Measurements from ENCODE around the gene TRIM9.

DNA sequence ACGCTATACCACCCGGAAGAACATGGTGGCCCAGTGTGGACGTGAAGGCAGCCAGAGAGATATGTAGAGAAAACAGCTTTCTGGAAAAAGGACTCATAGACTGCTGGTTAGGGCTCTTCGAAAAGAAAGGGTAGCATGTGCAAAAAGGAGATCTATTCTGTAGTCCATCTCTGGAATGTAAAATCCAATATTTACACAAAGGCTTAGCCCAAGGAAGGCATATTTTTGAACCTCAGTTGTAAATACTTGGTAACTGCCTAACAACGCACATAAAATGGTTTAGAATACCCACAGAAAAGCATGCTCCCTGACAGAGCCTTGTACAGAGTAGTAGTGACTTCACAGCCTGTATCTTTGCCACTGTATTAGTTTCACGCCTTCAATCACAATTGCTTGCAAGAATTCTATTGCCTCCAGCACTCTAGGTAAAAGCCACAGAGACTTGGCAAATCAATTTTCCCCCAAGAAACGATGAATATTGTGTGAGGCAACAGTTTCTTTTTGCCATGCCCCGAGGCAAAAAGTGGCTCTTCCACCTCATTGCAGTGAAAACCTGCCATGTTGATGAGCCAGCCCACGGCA, 59.2 kb downstream of the TRIM9 start:
- TF ChIP-seq, protein P1, sequence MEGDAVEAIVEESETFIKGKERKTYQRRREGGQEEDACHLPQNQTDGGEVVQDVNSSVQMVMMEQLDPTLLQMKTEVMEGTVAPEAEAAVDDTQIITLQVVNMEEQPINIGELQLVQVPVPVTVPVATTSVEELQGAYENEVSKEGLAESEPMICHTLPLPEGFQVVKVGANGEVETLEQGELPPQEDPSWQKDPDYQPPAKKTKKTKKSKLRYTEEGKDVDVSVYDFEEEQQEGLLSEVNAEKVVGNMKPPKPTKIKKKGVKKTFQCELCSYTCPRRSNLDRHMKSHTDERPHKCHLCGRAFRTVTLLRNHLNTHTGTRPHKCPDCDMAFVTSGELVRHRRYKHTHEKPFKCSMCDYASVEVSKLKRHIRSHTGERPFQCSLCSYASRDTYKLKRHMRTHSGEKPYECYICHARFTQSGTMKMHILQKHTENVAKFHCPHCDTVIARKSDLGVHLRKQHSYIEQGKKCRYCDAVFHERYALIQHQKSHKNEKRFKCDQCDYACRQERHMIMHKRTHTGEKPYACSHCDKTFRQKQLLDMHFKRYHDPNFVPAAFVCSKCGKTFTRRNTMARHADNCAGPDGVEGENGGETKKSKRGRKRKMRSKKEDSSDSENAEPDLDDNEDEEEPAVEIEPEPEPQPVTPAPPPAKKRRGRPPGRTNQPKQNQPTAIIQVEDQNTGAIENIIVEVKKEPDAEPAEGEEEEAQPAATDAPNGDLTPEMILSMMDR (IDR thresholded peaks at IDR 0.05 in 2 of 3, conservative IDR thresholded peaks at IDR 0.05 in 1 of 3; ENCODE audit: insufficient read depth in 2 of 3, low read depth in 1 of 3, low read length in 3 of 3): no peak
- TF ChIP-seq TAF1 (IDR thresholded peaks at IDR 0.05; ENCODE audit: control insufficient read depth, extremely low read depth, insufficient read depth, low read length, severe bottlenecking) (no peak), HDAC2 (IDR thresholded peaks at IDR 0.05) (no peak), CBFB (CRISPR knock-in tag; IDR thresholded peaks at IDR 0.05) (no peak), TARDBP (IDR thresholded peaks at IDR 0.05) (no peak), GABPA (tag; conservative IDR thresholded peaks at IDR 0.05; ENCODE audit: low read depth) (no peak), CEBPB (tag; IDR thresholded peaks at IDR 0.05) (no peak), FOXK1 (CRISPR knock-in tag; IDR thresholded peaks at IDR 0.05; ENCODE audit: borderline replicate concordance) (no peak), FOXJ3 (CRISPR knock-in tag; IDR thresholded peaks at IDR 0.05) (no peak), KLF6 (CRISPR knock-in tag; IDR thresholded peaks at IDR 0.05; ENCODE audit: borderline replicate concordance) (no peak), POLR2AphosphoS5 (IDR thresholded peaks at IDR 0.05; ENCODE audit: control insufficient read depth, insufficient read depth, low read depth, low read length) (no peak)

Data from K562 (cell line).